ENCODE results near the gene MT1F. TPM values are rescaled to one million over a fixed set of nuclear protein-coding genes. Genes with fewer than 3 reads are reported as not detected.
"Not testable (repeated sequence)": the region's sequence is repeated elsewhere in the genome, so short reads cannot be mapped to it uniquely, and the experiment has no call there.

The MT1F gene
- total RNA-seq, 2 experiments from 2014 or later, result 13.1 to 13.2 TPM

- no peak overlapping the region for H3K27ac Mint-ChIP-seq
- no peak overlapping the region for H3K4me3 Mint-ChIP-seq
- no peaks in the 10 kb centered on the region for H3K9me3 Mint-ChIP-seq
- peaks cover 32% of the 10 kb centered on the region for H3K27me3 Mint-ChIP-seq
- DNase-seq, result no peak
- peaks cover 15% of the 10 kb centered on the region for H3K4me1 Mint-ChIP-seq
- no peaks in the 10 kb centered on the region for H3K36me3 Mint-ChIP-seq
Observed at GRCh38 chr16:56620339-56620897, 37.3 kb upstream of the MT1F start.

DNA sequence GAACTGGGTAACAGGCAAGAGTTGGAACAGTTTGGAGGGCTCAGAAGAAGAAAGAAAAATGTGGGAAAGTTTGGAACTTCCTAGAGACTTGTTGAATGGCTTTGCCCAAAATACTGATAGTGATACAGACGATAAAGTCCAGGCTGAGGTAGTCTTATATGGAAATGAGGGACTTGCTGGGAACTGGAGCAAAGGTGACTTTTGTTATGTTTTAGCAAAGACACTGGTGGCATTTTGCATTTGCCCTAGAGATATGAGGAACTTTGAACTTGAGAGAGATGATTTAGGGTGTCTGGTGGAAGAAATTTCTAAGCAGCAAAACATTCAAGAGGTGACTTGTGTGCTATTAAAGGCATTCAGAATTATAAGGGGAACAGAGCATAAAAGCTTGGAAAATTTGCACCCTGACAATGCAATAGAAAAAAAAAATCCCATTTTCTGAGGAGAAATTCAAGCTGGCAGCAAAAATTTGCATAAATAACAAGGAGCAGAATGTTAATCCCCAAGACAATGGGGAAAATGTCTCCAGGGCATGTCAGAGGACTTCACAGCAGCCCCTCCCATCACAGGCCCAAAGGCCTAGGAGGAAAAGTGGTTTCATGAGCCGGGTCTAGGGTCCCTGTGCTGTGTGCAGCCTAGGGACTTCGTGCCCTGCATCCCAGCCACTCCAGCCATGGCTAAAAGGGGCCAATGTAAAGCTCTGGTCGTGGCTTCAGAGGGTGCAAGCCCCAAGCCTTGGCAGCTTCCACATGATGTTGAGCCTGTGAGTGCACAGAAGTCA, 35.9 kb upstream of the MT1F start:
- H3K36me3 Mint-ChIP-seq, H3K27ac Mint-ChIP-seq, DNase-seq, H3K4me3 Mint-ChIP-seq, H3K9me3 Mint-ChIP-seq: not testable (repeated sequence)
- Mint-ChIP-seq H3K4me1 (peaks cover 20% of the 10 kb centered on the region), H3K27me3 (peaks cover 42% of the 10 kb centered on the region)

GRCh38 chr16:56623184-56623583, 34.6 kb upstream of the MT1F start:
- not testable (repeated sequence) for H3K36me3 Mint-ChIP-seq, H3K9me3 Mint-ChIP-seq, H3K4me3 Mint-ChIP-seq, H3K27ac Mint-ChIP-seq, DNase-seq
- Mint-ChIP-seq H3K27me3 (peaks cover 39% of the 10 kb centered on the region), H3K4me1 (peaks cover 14% of the 10 kb centered on the region)

GRCh38 chr16:56623637-56624036, 34.1 kb upstream of the MT1F start:
- peaks cover 1% of the 10 kb centered on the region for H3K36me3 Mint-ChIP-seq
- H3K4me3 Mint-ChIP-seq, result no peak overlapping the region
- no peak overlapping the region for H3K27ac Mint-ChIP-seq
- peaks cover 14% of the 10 kb centered on the region for H3K4me1 Mint-ChIP-seq
- H3K27me3 Mint-ChIP-seq, result peaks cover 41% of the 10 kb centered on the region
- no peak for DNase-seq
- no peaks in the 10 kb centered on the region for H3K9me3 Mint-ChIP-seq

GRCh38 chr16:56625140-56625942, 32.4 kb upstream of the MT1F start, which contains the start of gene MT1E:
TSS of gene MT1E (plus strand) at chr16:56625781. CDS start at chr16:56625852, 71 bp downstream.
- Mint-ChIP-seq H3K27me3 (peaks cover 40% of the 10 kb centered on the region), H3K36me3 (peaks cover 1% of the 10 kb centered on the region), H3K9me3 (no peaks in the 10 kb centered on the region), H3K4me1 (peaks cover 17% of the 10 kb centered on the region), H3K4me3 (peak within 1 kb of the TSS; percentile 84), H3K27ac (peak within 1 kb of the TSS; percentile 80)
- DNase-seq, result peak; percentile 82

DNA sequence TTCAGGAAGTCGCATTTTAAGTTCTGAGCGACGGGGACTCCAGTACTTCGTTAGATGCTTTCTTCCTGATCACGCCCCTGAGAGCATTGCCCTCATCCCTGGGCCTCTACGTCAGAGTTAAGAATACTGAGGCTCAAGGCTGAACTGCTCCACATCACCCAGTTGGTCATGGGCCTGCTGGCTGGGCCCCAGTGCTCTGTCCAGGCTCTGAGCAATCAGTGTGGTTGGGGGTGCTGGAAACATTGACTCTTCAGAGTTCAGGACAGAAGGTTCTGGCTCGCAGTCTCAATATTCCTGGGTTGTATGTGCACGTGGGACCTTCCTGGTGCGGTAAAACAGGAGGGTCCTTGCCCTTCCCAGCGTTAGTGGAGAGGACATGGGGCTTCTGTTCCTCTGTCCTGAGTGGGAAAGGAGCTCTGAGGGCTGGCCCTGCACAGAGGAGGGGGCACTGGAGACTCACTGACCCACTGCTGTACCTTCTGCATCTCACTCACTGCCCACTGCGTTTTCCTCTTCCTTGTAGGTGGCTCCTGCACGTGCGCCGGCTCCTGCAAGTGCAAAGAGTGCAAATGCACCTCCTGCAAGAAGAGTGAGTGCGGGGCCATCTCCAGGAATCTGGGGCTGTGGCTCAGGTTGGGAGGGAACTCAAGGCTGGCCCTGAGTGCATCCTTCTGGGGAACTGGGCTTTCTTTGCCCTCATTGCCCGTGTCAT, 31.7 kb upstream of the MT1F start:
- Mint-ChIP-seq H3K9me3 (no peaks in the 10 kb centered on the region), H3K27ac (peak overlapping the region; percentile 80), H3K36me3 (peaks cover 1% of the 10 kb centered on the region), H3K27me3 (peaks cover 48% of the 10 kb centered on the region), H3K4me1 (peaks cover 17% of the 10 kb centered on the region), H3K4me3 (peak overlapping the region; percentile 84)
- DNase-seq, result no peak

DNA sequence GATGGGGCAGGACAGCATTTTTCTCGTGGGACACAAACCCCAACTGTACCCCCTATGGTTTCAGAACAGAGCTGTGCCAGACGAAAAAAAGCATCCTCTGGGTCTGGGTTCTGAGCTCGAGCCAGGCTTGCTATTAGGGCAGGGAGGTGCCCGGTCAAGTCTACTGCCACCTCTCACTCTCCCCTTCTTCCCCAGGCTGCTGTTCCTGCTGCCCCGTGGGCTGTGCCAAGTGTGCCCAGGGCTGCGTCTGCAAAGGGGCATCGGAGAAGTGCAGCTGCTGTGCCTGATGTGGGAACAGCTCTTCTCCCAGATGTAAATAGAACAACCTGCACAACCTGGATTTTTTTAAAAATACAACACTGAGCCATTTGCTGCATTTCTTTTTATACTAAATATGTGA, 31.1 kb upstream of the MT1F start:
- no peak overlapping the region for H3K27ac Mint-ChIP-seq
- peak overlapping the region; percentile 84 for H3K4me3 Mint-ChIP-seq
- DNase-seq, result no peak
- H3K4me1 Mint-ChIP-seq, result peaks cover 18% of the 10 kb centered on the region
- peaks cover 54% of the 10 kb centered on the region for H3K27me3 Mint-ChIP-seq
- H3K9me3 Mint-ChIP-seq, result no peaks in the 10 kb centered on the region
- H3K36me3 Mint-ChIP-seq, result peaks cover 1% of the 10 kb centered on the region

GRCh38 chr16:56628486-56629350, 29.0 kb upstream of the MT1F start:
- Mint-ChIP-seq H3K27me3 (peaks cover 71% of the 10 kb centered on the region), H3K9me3 (no peaks in the 10 kb centered on the region)

GRCh38 chr16:56629531-56629930, 28.2 kb upstream of the MT1F start:
- Mint-ChIP-seq H3K4me3 (no peak overlapping the region), H3K4me1 (peaks cover 27% of the 10 kb centered on the region), H3K36me3 (peaks cover 1% of the 10 kb centered on the region), H3K9me3 (no peaks in the 10 kb centered on the region), H3K27me3 (peaks cover 76% of the 10 kb centered on the region), H3K27ac (no peak overlapping the region)
- DNase-seq, result no peak

More at GRCh38 chr16:56628486-56629350, 29.0 kb upstream of the MT1F start:
- no peak overlapping the region for H3K4me3 Mint-ChIP-seq
- H3K27ac Mint-ChIP-seq, result no peak overlapping the region
- H3K4me1 Mint-ChIP-seq, result peaks cover 24% of the 10 kb centered on the region
- H3K36me3 Mint-ChIP-seq, result peaks cover 1% of the 10 kb centered on the region
- no peak for DNase-seq

GRCh38 chr16:56630134-56630533, 27.6 kb upstream of the MT1F start:
- peaks cover 1% of the 10 kb centered on the region for H3K36me3 Mint-ChIP-seq
- H3K27me3 Mint-ChIP-seq, result peaks cover 77% of the 10 kb centered on the region
- H3K9me3 Mint-ChIP-seq, result no peaks in the 10 kb centered on the region
- no peak for DNase-seq
- no peak overlapping the region for H3K4me3 Mint-ChIP-seq
- peaks cover 31% of the 10 kb centered on the region for H3K4me1 Mint-ChIP-seq
- no peak overlapping the region for H3K27ac Mint-ChIP-seq

DNA sequence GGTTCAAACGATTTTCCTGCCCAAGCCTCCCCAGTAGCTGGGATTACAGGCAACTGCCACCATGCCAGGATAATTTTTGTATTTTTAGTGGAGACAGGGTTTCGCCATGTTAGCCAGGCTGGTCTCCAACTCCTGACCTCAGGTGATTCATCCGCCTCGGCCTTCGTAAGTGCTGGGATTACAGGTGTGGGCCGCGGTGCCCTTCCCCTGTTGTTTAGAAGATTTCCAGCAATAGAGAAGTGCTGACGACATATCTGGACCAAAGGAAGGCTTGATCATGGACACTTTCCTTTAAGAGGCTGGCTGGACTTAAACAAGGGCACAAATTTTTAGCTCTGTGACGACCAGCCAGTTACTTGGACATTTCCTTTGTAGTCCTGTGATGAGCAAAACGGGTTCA, 26.6 kb upstream of the MT1F start:
- Mint-ChIP-seq H3K27ac (no peak overlapping the region), H3K27me3 (peaks cover 77% of the 10 kb centered on the region), H3K9me3 (no peaks in the 10 kb centered on the region), H3K4me1 (peaks cover 28% of the 10 kb centered on the region), H3K36me3 (peaks cover 1% of the 10 kb centered on the region), H3K4me3 (no peak overlapping the region)
- DNase-seq, result no peak

DNA sequence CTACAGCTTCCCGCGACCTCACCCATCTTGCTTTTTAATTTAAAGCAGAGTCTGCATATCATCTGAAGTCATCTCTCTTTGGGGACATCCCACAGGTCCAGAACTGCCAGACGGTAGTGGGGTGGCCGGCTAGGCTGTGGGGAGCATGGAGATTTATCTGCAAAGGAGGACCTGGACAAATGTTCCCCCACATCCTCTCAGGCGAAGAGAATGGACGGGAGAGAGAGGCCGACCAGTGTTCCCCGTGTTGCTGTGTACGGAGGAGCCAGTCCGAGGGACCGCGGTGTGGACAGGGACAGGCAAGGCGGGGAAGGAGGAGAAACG, 26.0 kb upstream of the MT1F start:
- no peak overlapping the region for H3K27ac Mint-ChIP-seq
- peaks cover 1% of the 10 kb centered on the region for H3K36me3 Mint-ChIP-seq
- no peaks in the 10 kb centered on the region for H3K9me3 Mint-ChIP-seq
- H3K4me1 Mint-ChIP-seq, result peaks cover 26% of the 10 kb centered on the region
- peak overlapping the region; percentile 61 for H3K4me3 Mint-ChIP-seq
- DNase-seq, result no peak
- peaks cover 77% of the 10 kb centered on the region for H3K27me3 Mint-ChIP-seq

- H3K27me3 Mint-ChIP-seq, result peaks cover 77% of the 10 kb centered on the region
- peaks cover 28% of the 10 kb centered on the region for H3K4me1 Mint-ChIP-seq
- H3K36me3 Mint-ChIP-seq, result no peaks in the 10 kb centered on the region
- H3K9me3 Mint-ChIP-seq, result no peaks in the 10 kb centered on the region
- peak within 1 kb of the TSS; percentile 61 for H3K4me3 Mint-ChIP-seq
- H3K27ac Mint-ChIP-seq, result no peak within 1 kb of the TSS
- DNase-seq, result no peak
Observed at GRCh38 chr16:56632156-56632847, 25.5 kb upstream of the MT1F start, which contains the start of gene MT1M. TSS of gene MT1M (plus strand) at chr16:56632659. CDS start at chr16:56632732, 73 bp downstream.

Measured in activated naive CD8-positive, alpha-beta T cell treated with anti-CD3 and anti-CD28 coated beads for 36 hours (primary cell).